NCI-H510A treated with DMSO at 0.1 percent for 48 hours (cell line): ENCODE data around the gene WWOX.
A peak's percentile ranks its signal among the peaks of the same experiment; 100 is the strongest.
"Not testable (repeated sequence)": the region's sequence is repeated elsewhere in the genome, so short reads cannot be mapped to it uniquely, and the experiment has no call there.

Source experiments
- DNase-seq: peaks from one replicate; lab custom pipeline; 2025; lab: John Stamatoyannopoulos, UW

WWOX gene

GRCh38 chr16:79026117-79026516, 926.7 kb downstream of the WWOX start:
- DNase-seq: no peak

- DNase-seq: peak; percentile 5
Measured at GRCh38 chr16:79036541-79036940, 937.1 kb downstream of the WWOX start.

DNA sequence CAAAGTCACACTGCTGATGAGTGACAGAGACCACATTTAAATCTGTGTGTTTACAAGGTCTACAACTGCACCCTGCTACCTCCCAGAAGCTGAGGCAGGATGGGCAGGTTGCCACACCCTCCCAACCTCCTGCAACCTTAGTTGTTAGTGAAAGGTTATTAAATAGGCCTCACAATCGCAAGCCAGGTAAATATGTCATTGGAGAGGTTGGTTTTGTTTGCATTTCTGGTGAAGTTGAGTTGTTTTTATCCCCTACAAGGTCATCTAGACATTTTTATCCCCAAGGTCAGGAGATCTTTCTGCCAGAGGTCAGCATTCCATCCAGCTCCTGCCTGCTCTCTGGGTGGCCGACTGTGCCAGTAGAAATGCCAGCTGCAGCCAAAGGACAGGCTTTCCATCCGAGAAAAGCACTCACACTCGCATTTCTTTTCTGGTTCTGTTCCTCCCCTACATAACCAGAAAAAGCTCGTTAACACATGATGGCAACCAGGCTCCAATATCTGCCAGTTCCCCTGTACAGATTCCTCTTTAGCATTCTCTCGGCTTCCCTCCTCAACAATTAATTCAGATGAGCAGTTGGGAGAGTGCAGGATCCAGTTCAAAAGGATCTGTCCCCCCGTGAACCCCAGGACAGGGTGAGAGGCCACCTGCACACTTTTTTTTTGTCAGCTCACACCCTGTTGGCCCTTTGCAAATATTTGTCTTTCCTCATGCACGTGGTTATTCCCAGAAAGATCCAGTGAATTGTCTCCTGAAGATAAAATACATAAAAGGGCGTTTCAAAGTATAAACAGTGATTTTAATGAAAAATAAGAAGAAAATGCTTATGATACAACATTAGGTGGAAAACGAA, 938.3 kb downstream of the WWOX start:
- DNase-seq: peak; percentile 31

- no peak for DNase-seq
Measured at GRCh38 chr16:79041206-79041605, 941.8 kb downstream of the WWOX start.

DNA sequence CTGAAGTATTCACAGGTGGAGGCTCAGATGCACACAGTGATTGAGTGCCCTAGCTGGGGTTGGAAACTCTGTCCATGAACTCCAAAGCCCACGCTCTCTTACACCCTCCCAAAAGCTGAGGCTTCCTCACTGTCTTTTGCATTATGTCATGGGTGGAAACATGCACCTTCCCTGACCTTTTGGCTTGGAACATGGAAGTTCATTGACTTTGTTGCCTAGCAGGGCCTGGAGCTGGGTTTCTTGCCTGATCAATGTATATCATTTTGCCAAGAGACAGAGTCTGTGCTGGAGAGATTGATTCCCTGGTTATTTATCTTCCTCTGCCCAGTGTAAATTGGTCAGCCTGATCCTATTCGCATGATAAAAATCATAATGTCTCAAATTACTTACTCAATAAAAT, 942.7 kb downstream of the WWOX start:
- no peak for DNase-seq

GRCh38 chr16:79042886-79043285, 943.4 kb downstream of the WWOX start:
- DNase-seq: peak; percentile 46

- DNase-seq: no peak
Measured at GRCh38 chr16:79045191-79045590, 945.7 kb downstream of the WWOX start.

DNA sequence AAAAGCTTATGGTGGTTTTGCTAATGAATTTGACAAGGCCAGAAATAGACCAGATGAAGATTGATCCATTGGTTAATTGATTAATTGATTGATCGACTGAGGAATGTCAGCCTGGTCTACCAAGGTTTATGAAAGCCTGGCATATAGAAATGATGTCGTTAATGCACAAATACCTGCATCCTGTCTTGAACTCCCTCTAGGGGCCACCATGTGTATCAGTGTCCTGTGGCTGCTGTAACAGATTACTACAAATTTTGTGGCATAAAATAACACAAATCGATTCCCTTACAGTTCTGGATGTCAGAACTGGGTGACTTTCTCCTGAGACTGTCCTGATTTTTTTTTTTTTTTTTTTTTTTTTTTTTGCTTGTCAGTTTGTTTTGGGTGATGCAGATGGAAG, 947.9 kb downstream of the WWOX start:
- peak; percentile 26 for DNase-seq

DNA sequence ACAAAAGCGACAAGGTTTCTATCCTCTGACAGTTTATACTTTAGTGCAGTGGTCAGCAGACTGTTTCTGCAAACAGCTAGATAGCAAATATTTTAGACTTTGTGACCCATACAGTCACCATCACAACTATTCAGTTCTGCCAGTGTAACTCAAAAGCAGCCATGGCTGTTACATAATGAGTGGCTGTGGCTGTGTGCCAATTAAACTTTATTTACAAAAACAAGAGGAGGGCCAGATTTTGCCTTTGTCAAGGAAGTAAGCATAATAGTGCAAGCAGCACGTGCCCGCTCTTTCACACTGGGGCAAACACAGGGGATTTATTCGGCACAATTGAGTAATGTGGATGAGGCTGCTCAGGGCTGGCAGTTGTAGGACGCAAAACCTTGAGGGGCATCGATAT, 949.6 kb downstream of the WWOX start:
- no peak for DNase-seq

- no peak for DNase-seq
Measured at GRCh38 chr16:79050063-79050462, 950.6 kb downstream of the WWOX start.

GRCh38 chr16:79051313-79051712, 951.9 kb downstream of the WWOX start:
- no peak for DNase-seq

DNA sequence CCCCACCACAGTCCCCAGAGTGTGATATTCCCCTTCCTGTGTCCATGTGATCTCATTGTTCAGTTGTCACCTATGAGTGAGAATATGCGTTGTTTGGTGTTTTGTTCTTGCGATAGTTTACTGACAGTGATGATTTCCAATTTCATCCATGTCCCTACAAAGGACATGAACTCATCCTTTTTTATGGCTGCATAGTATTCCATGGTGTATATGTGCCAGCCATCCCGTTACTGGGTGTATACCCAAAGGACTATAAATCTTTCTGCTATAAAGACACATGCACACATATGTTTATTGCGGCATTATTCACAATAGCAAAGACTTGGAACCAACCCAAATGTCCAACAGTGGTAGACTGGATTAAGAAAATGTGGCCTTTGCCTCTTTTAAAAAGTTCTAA, 952.7 kb downstream of the WWOX start:
- not testable (repeated sequence) for DNase-seq

- no peak for DNase-seq
Measured at GRCh38 chr16:79053577-79053976, 954.1 kb downstream of the WWOX start.

DNA sequence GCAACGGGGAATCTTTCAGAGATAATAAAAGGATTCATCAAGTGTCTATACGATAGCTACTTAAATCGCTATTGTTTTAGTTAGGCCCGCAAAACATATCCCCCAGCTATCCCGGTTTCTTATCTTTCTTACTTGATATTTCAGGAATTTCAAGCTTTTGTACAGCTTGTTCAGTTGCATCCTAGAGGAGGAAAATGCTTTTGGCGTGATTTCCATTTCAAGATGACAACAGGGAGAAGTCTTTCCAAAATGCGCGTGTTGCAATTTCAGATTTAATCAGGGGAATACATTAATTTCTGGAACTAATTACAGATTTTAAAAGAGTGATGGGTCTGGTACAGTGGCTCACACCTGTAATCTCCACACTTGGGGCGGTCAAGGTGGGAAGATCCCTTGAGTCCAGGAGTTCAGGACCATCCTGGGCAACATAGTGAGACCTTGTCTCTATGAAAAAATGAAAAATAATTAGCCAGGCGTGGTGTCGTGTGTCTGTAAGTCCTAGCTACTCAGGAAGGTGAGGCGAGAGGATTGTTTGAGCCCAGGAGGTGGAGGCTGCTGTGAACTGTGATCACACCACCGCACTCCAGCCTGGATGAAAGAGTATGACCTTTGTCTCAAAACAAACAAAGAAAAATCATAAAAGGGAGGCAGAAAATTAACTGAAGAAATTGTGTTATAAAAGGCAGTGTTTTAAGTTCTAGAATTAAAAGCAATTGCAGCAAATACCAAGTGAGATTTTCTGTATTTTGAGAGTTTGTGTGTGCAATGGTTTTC, 954.9 kb downstream of the WWOX start:
- no peak for DNase-seq

GRCh38 chr16:79055251-79055970, 956.0 kb downstream of the WWOX start:
- DNase-seq: no peak

GRCh38 chr16:79061181-79061580, 961.7 kb downstream of the WWOX start:
- DNase-seq: no peak

DNA sequence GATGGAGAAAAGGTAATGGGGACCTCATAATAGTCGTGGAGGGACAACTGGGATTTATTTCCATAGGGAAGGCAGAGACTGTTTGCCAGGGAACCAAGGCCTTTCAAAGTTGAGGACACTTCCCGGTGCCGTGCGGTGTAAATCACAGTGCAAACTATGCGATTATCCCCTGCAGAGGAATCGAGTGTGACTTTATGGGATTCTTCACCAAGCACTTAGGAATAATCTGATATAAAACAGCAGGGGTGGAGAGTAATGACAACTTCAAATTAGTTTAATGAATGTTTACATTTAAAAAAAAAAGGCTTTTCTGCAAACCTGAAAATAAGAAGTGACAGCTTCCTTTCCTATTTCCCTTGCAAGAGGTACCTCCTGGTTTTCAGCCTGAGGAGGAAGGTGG, 962.9 kb downstream of the WWOX start:
- DNase-seq: no peak

- no peak for DNase-seq
Measured at GRCh38 chr16:79062821-79063220, 963.4 kb downstream of the WWOX start.

DNA sequence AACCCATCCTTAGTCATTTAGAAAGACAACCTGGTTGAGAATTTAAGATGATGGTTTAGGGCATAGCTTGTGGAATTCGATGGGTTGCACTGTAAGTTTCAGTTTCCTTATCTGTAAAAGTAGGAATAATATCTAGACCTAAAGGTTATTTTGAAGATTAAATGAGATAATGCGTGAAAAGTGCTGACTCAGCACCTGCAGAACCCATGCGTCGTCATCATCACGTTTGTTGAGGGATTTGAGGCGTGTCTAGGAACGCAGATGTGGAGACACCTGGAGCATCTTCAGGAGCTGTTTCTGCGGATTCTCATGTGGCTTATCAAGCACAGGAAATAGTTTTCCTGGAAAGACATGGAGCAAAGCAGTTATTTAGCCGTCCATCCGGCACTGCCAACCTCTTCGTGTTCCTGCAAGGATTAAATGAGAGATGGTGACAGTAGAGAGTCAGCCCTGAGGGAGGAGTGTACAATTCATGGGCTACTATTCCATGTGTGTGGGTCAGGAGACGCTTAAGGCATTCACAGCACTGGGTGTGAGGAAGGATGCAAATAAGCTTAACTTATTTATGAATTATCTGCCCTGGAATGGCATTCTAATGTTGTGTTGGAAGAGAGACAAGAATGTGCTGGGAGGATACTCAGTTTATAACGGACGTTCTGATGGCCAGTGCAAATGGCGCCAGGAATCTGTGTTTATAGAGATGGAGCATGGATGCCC, 965.0 kb downstream of the WWOX start:
- DNase-seq: no peak

DNA sequence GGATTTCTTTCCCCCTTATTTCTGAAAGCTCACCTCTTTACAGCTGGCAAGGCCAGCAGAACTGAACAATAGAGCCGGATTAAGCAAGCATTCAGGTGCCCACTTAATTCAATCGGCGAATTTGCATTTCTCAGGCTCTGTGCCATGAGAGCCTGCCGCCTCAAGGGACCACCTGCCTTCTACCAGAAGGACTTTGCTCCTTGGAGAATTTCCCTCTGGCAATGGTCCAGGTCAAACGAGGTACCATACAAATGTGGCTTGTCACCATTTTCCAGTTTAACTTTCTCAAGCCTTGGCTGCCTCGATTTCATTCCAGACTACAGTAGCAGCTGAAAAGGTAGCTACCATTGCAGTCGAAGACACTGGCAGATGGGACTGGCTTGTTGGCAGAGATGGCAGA, 967.1 kb downstream of the WWOX start:
- no peak for DNase-seq

DNA sequence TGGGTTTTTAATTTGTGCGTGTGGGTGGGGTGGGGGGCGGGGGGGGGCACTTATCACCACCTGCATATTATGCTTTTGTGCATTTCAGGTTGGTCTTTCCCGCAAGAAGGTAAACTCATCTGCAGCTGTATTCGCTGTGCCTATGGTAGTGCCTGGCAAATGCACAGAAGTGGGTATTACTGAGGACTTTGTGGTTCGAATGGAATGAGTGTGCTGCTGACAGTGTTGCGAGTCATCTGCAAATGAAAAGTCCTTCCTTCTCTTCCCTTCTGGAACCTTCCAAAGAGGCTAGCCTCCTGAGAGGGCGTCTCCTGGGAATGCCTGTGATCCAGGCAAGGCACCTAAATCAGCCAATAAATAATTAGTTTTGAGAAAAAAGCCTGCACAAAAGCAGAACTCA, 968.1 kb downstream of the WWOX start:
- no peak for DNase-seq

DNA sequence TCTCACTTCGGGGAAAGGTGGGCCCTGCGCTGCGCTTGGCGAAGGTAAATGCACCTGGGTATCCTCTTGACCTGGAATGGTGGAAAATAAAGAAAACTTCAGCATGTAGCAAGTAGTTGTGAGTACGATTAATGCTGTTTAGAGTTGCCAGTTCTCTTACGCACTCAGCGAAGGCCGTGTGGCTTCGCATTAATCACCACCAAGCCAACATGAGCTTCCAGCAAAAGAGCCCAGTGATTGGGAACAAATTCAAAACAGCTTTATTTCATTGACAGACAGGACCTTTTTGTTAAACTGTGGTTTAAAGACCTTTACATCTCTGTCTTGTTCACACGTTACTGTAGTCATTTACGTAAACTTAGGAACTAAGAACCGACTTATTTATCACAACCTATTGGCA, 969.7 kb downstream of the WWOX start:
- DNase-seq: no peak
